HEK293T (cell line): ENCODE measurements around the gene ROCK1.

Experiments used
- ARNT ChIP-seq: fragments of 450-650 bp; IDR thresholded peaks from 2 replicates; pipeline ENCODE4 v1.6.1; 2017; ENCODE audit warnings: mild to moderate bottlenecking
- BHLHE40 ChIP-seq: fragments of 450-650 bp; IDR thresholded peaks from 2 replicates; pipeline ENCODE4 v1.6.1; 2016; ENCODE audit warnings: mild to moderate bottlenecking, moderate library complexity, borderline replicate concordance
- ELF4 ChIP-seq: fragments of 450-650 bp; IDR thresholded peaks from 2 replicates; pipeline ENCODE4 v1.6.1; 2017; ENCODE audit warnings: antibody characterized with exemption
- FOXK2 ChIP-seq: fragments of 450-650 bp; IDR thresholded peaks from 2 replicates; pipeline ENCODE4 v1.6.1; 2016; ENCODE audit warnings: mild to moderate bottlenecking
- FOXM1 ChIP-seq: fragments of 450-650 bp; IDR thresholded peaks from 2 replicates; pipeline ENCODE4 v1.6.1; 2017; ENCODE audit warnings: mild to moderate bottlenecking, borderline replicate concordance
- L3MBTL2 ChIP-seq: fragments of 450-650 bp; conservative IDR thresholded peaks from 2 replicates; pipeline ENCODE4 v1.6.1; 2016; ENCODE audit warnings: mild to moderate bottlenecking
- LEF1 ChIP-seq: fragments of 450-650 bp; IDR thresholded peaks from 2 replicates; pipeline ENCODE4 v1.6.1; 2017; ENCODE audit warnings: mild to moderate bottlenecking, borderline replicate concordance
- NFRKB ChIP-seq: fragments of 450-650 bp; IDR thresholded peaks from 2 replicates; pipeline ENCODE4 v1.6.1; 2016; ENCODE audit warnings: mild to moderate bottlenecking, moderate library complexity
- SP1 ChIP-seq: fragments of 450-650 bp; IDR thresholded peaks from 2 replicates; pipeline ENCODE4 v1.6.1; 2017
- SUZ12 ChIP-seq: fragments of 450-650 bp; IDR thresholded peaks from 2 replicates; pipeline ENCODE4 v1.6.1; 2016; ENCODE audit warnings: mild to moderate bottlenecking
- TARDBP ChIP-seq: fragments of 450-650 bp; IDR thresholded peaks from 2 replicates; pipeline ENCODE4 v1.6.1; 2016
- TF ChIP-seq, protein P1 (sequence below): fragments of 450-650 bp; IDR thresholded peaks from 2 replicates; pipeline ENCODE4 v1.6.1; 2016

DNA sequence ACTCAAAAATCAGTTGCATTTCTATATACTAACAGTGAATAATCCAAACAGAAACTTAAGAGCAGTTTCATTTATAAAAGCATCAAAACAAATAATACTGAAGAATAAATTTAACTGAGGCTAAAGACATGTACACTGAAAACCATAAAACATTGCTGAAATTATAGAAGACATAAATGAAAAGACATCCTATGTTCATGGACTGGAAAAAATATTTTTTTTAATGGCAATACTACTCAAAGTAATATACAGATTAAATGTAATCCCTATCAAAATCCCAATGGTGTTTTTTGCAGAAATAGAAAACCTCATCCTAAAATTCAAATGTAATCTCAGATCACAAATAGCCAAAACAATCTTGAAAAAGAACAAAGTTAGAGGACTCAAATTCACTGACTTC is 28.6 kb downstream of the ROCK1 start:
- TF ChIP-seq ELF4 (no peak), FOXM1 (no peak), LEF1 (no peak), SP1 (no peak), FOXK2 (no peak), NFRKB (no peak), TARDBP (no peak), L3MBTL2 (no peak), SUZ12 (no peak), ARNT (no peak), BHLHE40 (no peak)
- TF ChIP-seq, protein P1, sequence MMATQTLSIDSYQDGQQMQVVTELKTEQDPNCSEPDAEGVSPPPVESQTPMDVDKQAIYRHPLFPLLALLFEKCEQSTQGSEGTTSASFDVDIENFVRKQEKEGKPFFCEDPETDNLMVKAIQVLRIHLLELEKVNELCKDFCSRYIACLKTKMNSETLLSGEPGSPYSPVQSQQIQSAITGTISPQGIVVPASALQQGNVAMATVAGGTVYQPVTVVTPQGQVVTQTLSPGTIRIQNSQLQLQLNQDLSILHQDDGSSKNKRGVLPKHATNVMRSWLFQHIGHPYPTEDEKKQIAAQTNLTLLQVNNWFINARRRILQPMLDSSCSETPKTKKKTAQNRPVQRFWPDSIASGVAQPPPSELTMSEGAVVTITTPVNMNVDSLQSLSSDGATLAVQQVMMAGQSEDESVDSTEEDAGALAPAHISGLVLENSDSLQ, result no peak
